HL-60 (cell line): ENCODE data around the gene TXN.

Experiments used
- CTCF ChIP-seq: IDR thresholded peaks from one replicate; pipeline ENCODE4 v1.5.1; 2011; ENCODE audit warnings: low read length, control low read depth, inconsistent platforms; ENCODE audit not compliant: insufficient read depth
- GABPA ChIP-seq: IDR thresholded peaks from 2 replicates; pipeline ENCODE4 v1.6.1; 2012; ENCODE audit warnings: low read depth
- POLR2AphosphoS5 ChIP-seq: IDR thresholded peaks from 2 replicates; pipeline ENCODE4 v1.6.1; 2012; ENCODE audit warnings: low read depth
- REST ChIP-seq: IDR thresholded peaks from 2 replicates; pipeline ENCODE4 v1.6.1; 2012; ENCODE audit warnings: low read depth; ENCODE audit not compliant: insufficient replicate concordance

- TF ChIP-seq CTCF = no peak
- no peak for TF ChIP-seq GABPA
- no peak for TF ChIP-seq POLR2AphosphoS5
- no peak for TF ChIP-seq REST
These were observed 26.4 kb upstream of the TXN start for GRCh38 chr9:110282739-110283081.
